Measurements from ENCODE around the gene TMTC2.
"Not testable (repeated sequence)": the region's sequence is repeated elsewhere in the genome, so short reads cannot be mapped to it uniquely, and the experiment has no call there.

The TMTC2 gene

GRCh38 chr12:82793751-82794281 is 107.1 kb downstream of the TMTC2 start:
- ATAC-seq: no peak
- no peak for DNase-seq

- no peak for ATAC-seq
- no peak for DNase-seq
Observed at GRCh38 chr12:82797480-82797879, 110.8 kb downstream of the TMTC2 start.

GRCh38 chr12:82800185-82800584 is 113.5 kb downstream of the TMTC2 start:
- DNase-seq (no peak), ATAC-seq (no peak)

GRCh38 chr12:82801951-82802610 is 115.4 kb downstream of the TMTC2 start:
- ATAC-seq (no peak), DNase-seq (no peak)

- DNase-seq: no peak
- no peak for ATAC-seq
Observed at GRCh38 chr12:82803201-82803600, 116.5 kb downstream of the TMTC2 start.

- ATAC-seq: no peak
- DNase-seq: no peak
Observed at GRCh38 chr12:82804601-82805000, 117.9 kb downstream of the TMTC2 start.

GRCh38 chr12:82805004-82805403 is 118.3 kb downstream of the TMTC2 start:
- ATAC-seq, DNase-seq: not testable (repeated sequence)

GRCh38 chr12:82805812-82806497 is 119.2 kb downstream of the TMTC2 start:
- ATAC-seq (no peak), DNase-seq (no peak)

- ATAC-seq (no peak), DNase-seq (no peak)
Observed at GRCh38 chr12:82807132-82807737, 120.5 kb downstream of the TMTC2 start.

- ATAC-seq (no peak), DNase-seq (no peak)
Observed at GRCh38 chr12:82810568-82810967, 123.9 kb downstream of the TMTC2 start.

GRCh38 chr12:82817368-82817767 is 130.7 kb downstream of the TMTC2 start:
- ATAC-seq (no peak), DNase-seq (no peak)

GRCh38 chr12:82818271-82819035 is 131.7 kb downstream of the TMTC2 start:
- ATAC-seq (no peak), DNase-seq (no peak)

- DNase-seq (no peak), ATAC-seq (no peak)
Observed at GRCh38 chr12:82826505-82826904, 139.8 kb downstream of the TMTC2 start.

GRCh38 chr12:82832096-82832495 is 145.4 kb downstream of the TMTC2 start:
- no peak for DNase-seq
- ATAC-seq: no peak

- ATAC-seq: no peak
- DNase-seq: no peak
Observed at GRCh38 chr12:82832981-82833380, 146.3 kb downstream of the TMTC2 start.

GRCh38 chr12:82833481-82833880 is 146.8 kb downstream of the TMTC2 start:
- DNase-seq: no peak
- no peak for ATAC-seq

- DNase-seq: no peak
Observed at GRCh38 chr12:82835217-82835616, 148.5 kb downstream of the TMTC2 start.

GRCh38 chr12:82838131-82838551 is 151.4 kb downstream of the TMTC2 start:
- no peak for DNase-seq
- ATAC-seq: no peak

More at GRCh38 chr12:82835217-82835616, 148.5 kb downstream of the TMTC2 start:
- no peak for ATAC-seq

- DNase-seq: no peak
- ATAC-seq: no peak
Observed at GRCh38 chr12:82838827-82839226, 152.1 kb downstream of the TMTC2 start.

- no peak for DNase-seq
- no peak for ATAC-seq
Observed at GRCh38 chr12:82839796-82840195, 153.1 kb downstream of the TMTC2 start.

- ATAC-seq (no peak), DNase-seq (no peak)
Observed at GRCh38 chr12:82841487-82841904, 154.8 kb downstream of the TMTC2 start.

GRCh38 chr12:82842480-82842879 is 155.8 kb downstream of the TMTC2 start:
- ATAC-seq: no peak
- DNase-seq: no peak
